GF-D8 (cell line): ENCODE measurements around the gene ADGRE1.

Experiments used
- DNase-seq: peaks from one replicate; lab custom pipeline; 2025; lab: John Stamatoyannopoulos, UW

The ADGRE1 gene

DNA sequence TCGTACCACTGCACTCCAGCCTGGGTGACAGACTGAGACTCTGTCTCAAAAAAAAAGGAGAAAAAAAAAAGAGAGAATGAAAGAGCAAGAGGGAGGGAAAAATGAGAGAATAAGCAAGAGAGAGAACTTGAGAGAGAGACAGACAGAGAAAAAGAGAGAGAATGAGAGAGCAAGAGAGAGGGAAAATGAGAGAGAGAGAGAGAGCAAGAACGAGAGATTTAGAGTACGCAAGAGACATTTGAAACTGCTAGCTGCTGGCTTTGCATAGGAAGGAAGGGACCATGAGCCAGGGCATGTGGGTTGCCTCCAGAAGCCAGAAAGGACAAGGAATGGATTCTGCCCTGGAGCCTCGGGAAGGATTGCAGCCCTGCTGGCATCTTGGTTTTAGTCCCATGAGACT lies 9.6 kb upstream of the ADGRE1 start:
- DNase-seq: no peak

DNA sequence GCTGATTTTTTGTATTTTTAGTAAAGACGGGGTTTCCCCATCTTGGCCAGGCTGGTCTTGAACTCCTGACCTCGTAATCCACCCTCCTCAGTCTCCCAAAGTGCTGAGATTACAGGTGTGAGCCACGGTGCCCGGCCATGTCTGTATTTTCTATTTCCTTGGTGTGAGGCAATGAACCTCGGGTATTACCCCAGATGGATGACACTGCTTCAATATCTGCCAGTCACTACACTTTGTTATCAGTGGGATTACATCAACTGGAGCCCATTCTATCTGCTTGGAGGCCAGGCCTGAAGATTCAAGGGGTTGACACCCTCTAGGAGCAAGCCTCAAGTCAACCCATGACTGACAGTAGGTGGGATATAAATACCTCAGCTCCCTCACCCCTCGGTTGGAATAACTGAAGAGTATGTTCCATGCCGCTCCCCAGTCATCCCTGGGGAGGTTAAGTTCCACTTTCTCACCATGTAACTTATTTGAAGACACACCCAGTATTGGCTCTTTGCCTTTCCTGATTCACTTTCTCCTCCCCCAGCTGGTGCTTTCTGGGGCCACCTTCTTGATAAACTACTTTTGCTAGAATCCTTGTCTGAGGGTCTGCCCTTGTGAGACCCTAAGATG lies 992 bp upstream of the ADGRE1 start:
- no peak for DNase-seq

DNA sequence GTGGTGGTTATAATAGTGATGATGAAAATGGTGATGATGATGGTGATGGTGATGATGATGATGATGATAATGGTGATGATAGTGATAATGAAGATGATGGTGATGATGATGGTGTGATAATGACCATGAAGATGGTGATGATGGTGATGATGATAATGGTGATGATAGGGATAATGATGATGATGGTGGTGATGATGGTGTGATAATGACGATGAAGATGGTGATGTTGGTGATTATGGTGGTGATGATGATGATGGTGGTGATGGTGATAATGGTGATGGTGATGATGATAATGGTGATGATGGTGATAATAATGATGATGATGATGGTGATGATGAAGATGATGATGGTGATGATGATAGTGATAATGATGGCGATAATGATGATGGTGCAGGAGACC lies 1.6 kb downstream of the ADGRE1 start:
- no peak for DNase-seq

DNA sequence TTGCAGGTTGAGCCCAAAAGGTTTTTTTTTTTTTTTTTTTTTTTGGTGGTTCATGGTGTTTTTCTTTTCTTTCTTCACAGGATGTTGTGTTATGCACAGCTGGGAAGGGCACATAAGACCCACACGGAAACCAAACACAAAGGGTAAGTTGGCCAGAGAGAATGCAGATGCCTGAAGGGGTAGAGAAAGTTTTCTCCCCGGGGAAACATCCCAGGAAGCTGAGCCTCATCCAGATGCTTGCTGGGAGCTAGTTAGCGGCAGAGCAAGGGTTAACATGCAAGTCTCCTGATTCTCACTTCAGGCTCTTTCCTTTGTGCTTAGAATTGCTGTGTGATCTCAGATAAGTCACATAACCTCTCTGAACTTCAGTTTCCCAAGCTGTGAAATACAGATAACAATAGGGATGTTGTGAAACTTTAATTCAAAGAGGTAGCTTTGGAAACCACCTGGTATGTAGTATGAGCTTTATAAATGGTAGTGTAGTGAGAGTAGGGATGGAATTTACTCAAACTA lies 3.1 kb downstream of the ADGRE1 start:
- DNase-seq: peak; percentile 66

DNA sequence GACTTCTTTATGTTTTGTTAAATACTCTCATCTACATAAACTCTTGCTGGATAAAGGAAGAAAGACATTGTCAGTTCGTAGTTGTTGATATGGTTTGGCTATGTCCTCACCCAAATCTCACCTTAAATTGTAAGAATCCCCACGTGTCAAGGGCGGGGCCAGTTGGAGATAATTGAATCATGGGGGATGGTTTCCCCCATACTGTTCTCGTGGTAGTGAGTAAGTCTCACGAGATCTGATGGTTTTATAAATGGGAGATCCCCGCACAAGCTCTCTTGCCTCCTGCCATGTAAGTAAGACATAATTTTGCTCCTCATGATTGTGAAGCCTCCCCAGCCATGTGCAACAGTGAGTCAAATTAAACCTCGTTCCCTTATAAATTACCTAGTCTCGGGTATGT lies 3.6 kb downstream of the ADGRE1 start:
- DNase-seq: no peak

DNA sequence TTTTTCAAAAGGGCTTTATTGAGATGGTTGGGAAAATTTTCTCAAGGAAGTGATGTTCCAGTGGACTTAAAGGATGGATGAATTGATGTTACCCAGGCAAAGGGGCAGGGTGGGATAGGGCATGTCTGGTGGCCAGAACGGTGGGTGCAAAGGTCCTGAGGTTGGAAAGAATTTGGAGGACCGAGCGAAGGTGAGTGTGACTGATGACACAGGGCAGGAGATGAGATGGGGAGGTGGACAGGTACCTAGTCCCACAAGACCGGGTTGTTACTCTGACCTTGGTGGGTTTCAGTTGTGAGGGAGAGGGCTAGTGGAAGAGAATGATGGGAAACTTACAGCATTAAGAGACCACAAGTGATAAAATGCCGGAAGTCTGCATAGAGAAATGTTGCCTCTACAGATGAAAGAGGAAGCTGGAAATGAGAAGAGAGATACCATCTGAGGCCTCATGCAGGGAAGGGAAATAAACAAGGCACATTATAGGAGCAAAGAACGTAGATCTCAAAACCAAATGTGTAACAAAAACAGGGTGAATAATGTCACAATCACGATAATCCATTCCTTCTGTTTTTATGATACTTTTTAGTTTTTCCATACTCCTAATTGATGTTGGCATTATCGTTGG lies 4.5 kb downstream of the ADGRE1 start:
- peak; percentile 95 for DNase-seq

DNA sequence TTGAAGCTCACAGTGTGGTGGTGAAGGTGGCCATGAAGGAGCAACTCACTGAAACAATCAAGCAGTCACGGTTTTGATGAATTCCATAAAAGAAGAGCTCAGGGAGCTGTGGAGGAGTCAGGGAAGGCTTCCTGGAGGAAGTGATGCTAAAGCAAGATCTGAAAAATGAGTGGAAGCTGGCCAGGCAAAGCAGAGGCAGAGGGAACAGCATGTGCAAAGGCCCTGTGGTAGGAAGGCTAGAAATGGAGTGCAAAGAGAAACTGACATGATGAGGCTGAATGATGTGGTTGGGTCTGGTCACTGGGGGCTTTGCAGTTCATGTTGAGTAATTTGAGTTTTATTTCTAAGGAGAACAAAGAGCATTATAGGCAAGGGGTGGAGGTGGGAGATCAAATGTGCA lies 6.9 kb downstream of the ADGRE1 start:
- DNase-seq: no peak

DNA sequence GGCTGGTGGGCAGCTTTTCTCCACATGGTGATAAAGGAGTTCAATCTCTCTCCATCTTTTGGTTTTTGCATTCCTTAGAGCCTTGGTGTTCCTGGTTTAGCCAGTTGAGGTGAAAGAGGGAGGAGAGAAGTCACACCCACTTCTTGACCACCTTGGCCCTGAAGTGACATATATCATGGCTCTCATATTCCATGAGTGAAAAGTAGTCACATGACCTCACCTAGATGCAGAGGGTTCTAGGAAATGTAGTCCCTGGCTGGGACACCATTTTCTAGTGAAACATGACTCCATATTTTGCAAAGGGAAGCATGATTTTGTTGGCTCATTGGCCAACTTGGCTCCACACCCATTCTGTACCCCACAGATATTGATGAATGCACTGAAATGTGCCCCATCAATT lies 16.1 kb downstream of the ADGRE1 start:
- no peak for DNase-seq

DNA sequence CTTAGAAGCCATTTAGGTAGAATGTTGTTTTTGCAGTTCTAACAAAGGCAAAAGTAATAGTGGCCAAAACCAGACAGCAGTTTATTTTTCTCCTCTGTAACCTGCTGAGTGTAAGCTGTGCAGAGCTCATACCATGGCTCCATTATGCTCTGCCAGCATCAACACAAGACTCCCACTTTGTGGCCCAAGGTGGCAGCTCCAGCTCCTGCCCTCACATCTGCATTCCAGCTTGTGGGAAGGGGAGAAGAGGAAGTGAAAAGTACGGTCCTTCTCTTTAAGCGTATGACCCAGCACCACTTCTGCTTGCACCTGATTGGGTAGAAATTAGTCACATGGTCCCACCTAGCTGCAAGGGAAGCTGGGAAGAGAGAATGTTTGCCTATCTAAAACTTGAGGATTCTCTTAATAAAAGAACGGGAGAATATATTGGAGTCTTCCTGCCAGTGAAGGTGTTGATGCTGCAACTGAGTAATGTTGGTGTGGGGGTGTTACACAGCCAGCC lies 19.2 kb downstream of the ADGRE1 start:
- no peak for DNase-seq

DNA sequence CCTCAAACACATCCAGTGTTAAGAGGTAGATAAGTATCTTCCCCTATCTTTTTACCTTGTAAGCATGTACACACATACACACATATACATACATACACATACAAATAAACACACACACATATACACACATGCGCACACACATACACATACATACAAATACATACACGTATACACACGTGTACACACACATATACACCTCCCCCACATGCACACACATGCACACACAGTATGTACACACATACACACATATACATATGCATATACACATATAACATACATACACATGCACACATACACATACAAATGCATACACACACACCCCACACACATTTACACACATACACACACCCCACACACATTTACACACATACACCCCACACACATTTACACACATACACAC lies 24.1 kb downstream of the ADGRE1 start:
- no peak for DNase-seq

DNA sequence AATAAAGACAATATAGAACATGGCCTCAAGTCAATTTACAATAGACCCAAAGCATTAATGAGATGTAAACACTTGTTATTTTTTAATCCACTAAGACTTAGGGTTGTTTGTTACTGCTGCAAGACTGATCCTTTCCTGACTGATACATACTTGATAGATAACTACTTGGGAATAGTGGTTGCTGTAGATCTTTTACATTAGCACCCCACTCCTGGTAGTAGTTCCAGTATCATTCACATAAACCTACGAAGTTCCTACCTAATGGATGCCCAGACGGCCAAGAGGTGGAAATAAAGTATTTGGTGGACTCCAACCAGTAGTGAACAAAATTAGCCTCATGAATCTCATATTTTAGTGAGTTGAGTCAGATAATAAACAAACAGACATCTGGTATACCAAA lies 26.9 kb downstream of the ADGRE1 start:
- no peak for DNase-seq

DNA sequence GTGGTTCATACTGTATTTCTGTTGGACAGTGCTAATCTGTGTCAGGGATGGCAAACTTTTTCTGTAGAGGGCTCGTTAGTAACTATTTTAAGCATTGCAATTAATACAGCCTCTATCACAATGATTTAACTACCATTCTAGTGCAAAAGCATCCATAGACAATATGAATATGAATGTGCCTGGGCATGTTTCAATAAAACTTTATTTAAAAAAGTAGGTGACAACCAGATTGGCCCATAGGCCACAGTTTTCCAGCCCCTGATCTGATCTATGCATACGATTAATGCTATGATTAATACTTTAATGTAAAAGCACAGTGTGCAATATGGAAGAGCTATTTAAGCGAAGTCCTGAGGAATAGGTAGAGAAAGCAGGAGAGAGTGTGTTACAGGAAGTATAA lies 29.6 kb downstream of the ADGRE1 start:
- no peak for DNase-seq

DNA sequence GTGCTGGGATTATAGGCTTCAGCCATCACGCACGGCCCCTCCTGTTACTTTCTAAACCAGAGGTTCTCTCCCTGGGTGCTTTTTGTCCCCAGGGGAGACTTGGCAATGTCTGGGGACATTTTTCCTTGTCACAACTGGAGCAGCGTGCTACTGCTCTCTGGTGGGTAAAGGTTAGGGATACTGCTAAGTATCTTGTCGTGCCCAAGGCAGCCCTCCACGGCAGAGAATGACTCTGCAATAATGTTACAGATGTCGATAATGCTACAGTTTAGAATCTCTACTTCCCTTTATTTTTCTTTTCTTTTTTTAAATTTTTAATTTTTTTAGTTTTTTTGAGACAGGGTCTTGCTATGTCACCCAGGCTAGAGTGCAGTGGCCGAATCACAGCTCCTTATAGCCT lies 38.0 kb downstream of the ADGRE1 start:
- no peak for DNase-seq

DNA sequence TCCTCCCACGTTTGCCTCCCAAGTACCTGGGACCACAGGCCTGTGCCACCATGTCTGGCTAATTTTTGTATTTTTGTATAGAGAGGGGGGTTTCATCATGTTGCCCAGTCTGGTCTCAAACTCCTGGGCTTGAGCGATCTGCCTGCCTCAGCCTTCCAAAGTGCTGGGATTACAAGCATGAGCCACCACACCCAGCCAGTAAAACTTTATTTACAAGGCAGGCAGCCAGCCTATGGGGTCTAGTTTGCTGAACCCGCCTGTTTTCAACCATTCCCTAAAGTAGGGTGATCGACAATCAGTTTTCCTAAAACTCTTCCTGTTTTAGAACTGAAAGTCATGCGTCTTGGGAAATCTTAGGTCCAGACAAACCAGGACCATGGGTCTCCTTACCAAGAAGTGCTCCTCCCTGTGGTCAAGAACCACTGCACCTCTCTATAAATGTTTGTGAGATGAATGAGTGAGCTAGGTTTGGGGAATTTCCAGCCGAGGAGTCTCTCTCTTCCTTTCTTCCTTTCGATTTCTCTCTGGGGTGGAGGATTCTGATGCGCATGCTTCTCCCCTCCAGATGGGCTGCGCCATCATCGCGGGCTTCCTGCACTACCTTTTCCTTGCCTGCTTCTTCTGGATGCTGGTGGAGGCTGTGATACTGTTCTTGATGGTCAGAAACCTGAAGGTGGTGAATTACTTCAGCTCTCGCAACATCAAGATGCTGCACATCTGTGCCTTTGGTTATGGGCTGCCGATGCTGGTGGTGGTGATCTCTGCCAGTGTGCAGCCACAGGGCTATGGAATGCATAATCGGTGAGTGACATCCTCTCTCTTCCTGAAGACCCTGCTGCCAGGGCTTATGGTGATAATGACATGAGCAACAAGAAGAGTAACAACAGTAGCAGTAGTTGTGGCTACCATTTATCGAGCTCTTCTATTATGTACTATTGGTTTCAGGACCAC lies 38.7 kb downstream of the ADGRE1 start:
- DNase-seq: no peak

DNA sequence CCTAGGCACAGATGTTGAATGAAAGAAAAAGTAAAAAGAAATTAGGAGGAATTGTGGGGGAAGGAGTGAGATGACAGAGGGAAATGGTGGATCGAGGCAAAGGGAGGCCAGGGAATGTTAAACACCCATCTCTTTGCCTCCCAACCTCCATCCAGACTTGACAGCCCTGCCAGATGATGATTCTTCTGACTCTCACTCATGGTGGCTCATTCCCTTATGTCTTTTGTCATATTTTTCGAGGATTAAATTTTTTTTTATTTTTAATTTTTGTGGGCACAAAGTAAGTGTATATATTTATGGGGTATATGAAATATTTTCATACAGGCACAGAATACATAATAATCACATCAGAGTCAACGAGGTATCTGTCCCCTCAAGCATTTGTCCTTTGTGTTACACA lies 42.8 kb downstream of the ADGRE1 start:
- DNase-seq: no peak

DNA sequence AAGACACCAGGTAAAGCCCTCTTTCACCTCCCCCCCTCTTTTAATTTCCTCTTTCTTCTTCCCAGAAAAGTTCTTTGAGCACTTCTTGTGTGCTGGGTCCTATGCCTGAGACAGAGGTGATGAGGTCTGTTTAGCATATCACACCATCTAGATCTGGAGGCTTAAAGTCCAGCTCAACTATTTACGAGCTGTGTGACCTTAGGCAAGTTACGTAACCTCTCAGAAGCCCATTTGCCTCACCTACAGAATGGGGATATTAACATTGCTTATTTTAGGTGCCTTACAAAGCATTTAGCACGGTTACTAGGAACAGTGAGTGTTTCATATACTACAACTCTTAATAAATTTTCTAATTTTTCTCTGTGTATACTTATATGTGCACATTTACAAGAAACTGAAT lies 47.7 kb downstream of the ADGRE1 start:
- no peak for DNase-seq

DNA sequence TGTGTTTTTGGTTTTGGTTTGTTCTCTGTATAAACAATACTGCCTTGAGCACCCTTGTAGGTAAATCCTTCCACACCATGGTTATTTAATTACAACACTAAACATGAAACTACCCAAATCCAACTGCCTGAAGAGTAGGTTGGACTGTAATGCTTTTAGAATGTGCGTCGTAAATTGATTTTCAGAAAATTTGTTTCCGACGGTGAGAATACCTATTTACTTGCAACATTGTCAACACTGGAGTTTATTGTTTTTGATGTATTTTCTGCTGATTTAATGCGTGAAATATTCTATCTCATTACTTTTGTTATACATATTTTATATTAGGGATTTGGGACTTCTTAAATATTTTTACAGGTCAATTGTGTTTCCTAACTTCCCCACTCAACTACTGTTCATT lies 48.2 kb downstream of the ADGRE1 start:
- DNase-seq: no peak

DNA sequence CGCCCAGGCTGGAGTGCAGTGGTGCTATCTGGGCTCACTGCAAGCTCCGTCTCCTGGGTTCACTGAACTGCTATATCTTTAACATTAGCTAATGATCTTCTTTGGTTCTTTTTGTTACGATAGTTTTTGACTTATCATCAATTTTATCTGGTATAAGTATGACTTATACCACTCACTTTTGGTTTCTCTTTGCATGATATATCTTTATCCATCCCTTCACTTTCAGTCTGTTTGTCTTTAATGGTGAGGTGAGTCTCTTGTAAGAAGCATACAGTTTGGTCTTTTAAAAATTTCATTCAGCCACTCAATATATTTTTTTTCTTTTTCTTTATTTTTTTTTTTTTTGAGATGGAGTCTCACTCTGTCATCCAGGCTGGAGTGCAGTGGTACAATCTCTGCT lies 58.4 kb downstream of the ADGRE1 start:
- no peak for DNase-seq

DNA sequence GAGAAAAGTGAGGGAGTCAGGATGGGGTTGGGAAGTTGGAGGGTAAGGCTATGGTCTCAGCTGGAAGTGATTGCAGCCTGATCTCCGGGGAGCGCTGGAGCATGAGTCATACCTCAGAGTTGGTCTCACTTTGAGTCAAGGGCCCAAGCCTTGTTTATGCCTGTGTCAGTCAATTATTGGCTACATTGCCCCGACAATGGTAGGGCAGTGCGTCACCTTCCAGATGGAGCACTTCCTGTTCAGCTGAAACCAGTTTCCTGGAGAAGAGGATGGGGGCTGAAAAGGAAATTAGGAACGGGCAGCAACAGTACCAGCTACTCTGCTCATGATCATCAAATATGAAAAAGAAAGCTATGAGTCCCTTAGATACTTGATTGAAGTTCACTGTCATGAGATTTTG lies 60.4 kb downstream of the ADGRE1 start:
- no peak for DNase-seq

DNA sequence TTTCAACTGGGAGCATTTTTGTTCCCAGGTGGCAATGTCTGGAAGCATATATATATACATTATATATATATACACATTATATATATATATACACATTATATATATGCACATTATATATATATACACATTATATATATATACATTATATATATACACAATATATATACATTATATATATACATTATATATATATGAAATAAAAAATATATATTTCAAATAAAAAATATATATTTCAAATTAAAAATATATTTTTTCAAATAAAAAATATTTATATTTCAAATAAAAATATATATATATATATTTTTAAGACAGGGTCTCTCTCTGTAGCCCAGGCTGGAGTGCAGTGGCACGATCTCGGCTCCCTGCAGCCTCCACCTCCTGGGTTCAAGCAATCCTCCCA lies 61.5 kb downstream of the ADGRE1 start:
- no peak for DNase-seq

DNA sequence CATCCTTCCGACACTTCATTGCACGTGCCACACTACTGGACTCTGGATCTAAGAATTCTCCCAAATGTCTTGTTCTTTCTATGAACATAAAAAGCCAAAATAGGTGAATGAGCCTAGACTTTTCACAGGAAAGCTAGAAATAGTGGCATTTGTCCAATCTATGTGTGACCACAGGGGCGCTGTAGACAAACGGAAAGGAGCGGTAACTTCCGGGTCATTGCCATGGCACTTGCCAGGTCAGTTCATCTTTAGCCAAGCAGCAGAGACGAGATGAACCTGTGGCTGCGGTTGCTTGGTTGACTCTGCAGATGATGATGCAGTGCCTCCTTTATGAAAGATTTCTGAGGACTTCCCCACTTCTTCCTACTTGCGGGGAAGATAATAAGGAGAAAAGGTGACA lies 65.6 kb downstream of the ADGRE1 start:
- no peak for DNase-seq

DNA sequence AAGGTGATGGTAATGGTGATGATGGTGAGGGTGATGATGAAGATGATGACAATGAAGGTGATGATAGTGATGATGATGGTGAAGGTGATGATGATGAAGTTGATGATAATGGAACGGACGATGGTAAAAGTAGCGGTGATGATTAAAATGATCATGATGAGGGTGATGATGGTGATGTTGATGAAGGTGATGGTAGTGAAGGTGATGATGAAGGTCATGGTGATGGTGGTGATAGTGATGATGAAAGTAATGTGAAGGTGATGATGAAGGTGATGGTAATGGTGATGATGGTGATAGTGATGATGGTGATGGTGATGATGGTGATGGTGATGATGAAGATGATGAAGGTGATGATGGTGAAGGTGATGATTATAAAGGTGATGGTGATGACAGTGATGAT lies 67.7 kb downstream of the ADGRE1 start:
- DNase-seq: no peak

DNA sequence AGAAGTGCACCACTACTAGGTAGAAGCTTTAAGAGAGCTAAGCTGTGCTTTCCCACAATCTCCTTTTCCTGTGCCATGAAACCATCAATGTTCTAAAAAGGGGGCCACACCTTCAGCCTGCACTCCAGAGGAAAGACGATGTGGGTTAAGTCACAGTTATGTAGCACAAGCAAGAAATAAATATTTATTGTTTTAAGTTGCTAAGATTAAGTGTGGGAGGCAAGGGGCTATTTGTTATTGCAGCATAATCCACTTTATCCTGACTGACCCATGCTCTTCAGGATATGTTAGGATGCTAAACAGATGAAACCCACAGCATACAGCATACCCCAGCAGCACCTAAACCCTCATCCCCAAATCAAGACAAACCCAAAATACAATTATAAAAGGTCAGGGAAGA lies 69.2 kb downstream of the ADGRE1 start:
- DNase-seq: no peak
